Small intestine (tissue), 7 donors: ENCODE data around the gene AK8. TPM values are rescaled to one million over a fixed set of nuclear protein-coding genes. Genes with fewer than 3 reads are reported as not detected.

Experiments used
- DNase-seq, 2 donors: peaks; one replicate each; pipeline versions ENCODE4 v3.0.0 to v3.0.0-alpha.2; 2013
- FAIRE-seq: peaks from 2 replicates; lab custom pipeline; 2012; peaks lifted over from hg19 to GRCh38; lab: Jason Lieb, UNC
- H3K27ac ChIP-seq, 3 donors: one replicate each; pipeline ENCODE4 v1.5.1; 2013; ENCODE audit warnings: low read length in 2 of 3, mild to moderate bottlenecking in 2 of 3, control low read depth in 1 of 3, inconsistent platforms in 1 of 3, low read depth in 1 of 3, moderate library complexity in 1 of 3
- H3K27me3 ChIP-seq, 3 donors: one replicate each; pipeline ENCODE4 v1.6.1; 2013; ENCODE audit warnings: low read length in 3 of 3, inconsistent platforms in 1 of 3; ENCODE audit not compliant: control insufficient read depth in 3 of 3, insufficient read depth in 3 of 3
- H3K36me3 ChIP-seq, 3 donors: one replicate each; pipeline ENCODE4 v1.6.1; 2013; ENCODE audit warnings: low read length in 3 of 3, inconsistent platforms in 1 of 3, low read depth in 1 of 3, mild to moderate bottlenecking in 1 of 3, moderate library complexity in 1 of 3; ENCODE audit not compliant: control insufficient read depth in 3 of 3, insufficient read depth in 2 of 3
- H3K4me1 ChIP-seq, 3 donors: one replicate each; pipeline ENCODE4 v1.6.1; 2013; ENCODE audit warnings: low read length in 2 of 3, inconsistent platforms in 1 of 3, low read depth in 1 of 3, mild to moderate bottlenecking in 1 of 3, moderate library complexity in 1 of 3; ENCODE audit not compliant: control insufficient read depth in 3 of 3, insufficient read depth in 2 of 3
- H3K4me3 ChIP-seq, 3 donors: one replicate each; pipeline ENCODE4 v1.5.1; 2013; ENCODE audit warnings: low read length in 3 of 3, control low read depth in 1 of 3, inconsistent platforms in 1 of 3, low read depth in 1 of 3, mild to moderate bottlenecking in 1 of 3, moderate library complexity in 1 of 3
- H3K9me3 ChIP-seq, 2 donors: one replicate each; pipeline ENCODE4 v1.6.1; 2013; ENCODE audit warnings: low read depth in 1 of 2, low read length in 1 of 2; ENCODE audit not compliant: control insufficient read depth in 2 of 2, insufficient read depth in 1 of 2
- WGBS, 3 donors: extraction: QIAGEN DNeasy Blood & Tissue Kit; methylation state at CpG; one replicate each; pipeline ENCODE4 v1.1.7; 2013; 5-methylcytosine and 5-hydroxymethylcytosine counted together
- polyA plus RNA-seq, 4 donors: library from polyadenylated mRNA; stranded (reverse) in 3 of 4; unstranded in 1 of 4; fragments of 200-250 nt in 3 of 4; fragments of 120-200 nt in 1 of 4; gene quantifications; one replicate each; pipeline versions ENCODE4 v1.2.1 to v1.2.3, GENCODE V29; 2013
- donor health status: healthy with polysubstance abuse.
- donor health status: control.
- donor health status: control.
- donor health status: Bipolar disorder and iron deficiency.
- donor health status: healthy.

AK8 gene
- polyA plus RNA-seq, 4 donors: 0.09 to 3.0 TPM; not detected in 2

DNA sequence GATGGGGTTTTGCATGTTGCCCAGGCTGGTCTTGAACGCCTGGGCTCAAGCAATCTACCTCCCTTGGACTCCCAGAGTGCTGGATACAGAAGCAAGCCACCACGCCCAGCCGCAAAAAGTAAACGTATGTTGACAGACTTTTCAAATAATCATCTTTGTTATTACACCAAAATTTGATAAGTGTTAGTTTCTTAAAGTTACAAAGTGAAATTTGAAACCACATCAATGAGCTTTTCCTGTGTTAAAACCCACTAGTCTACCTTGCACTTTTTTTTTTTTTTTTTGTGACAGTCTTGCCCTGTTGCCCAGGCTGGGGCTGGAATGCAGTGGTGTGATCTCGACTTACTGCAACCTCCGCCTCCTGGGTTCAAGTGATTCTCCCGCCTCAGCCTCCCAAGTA is 30.6 kb upstream of the AK8 start:
- Histone ChIP-seq H3K36me3 (peaks cover 2 to 45% (median 13%) of the 10 kb centered on the region in 3 donors), H3K27ac (no peak overlapping the region), H3K4me1 (no peaks in the 10 kb centered on the region), H3K4me3 (no peak overlapping the region), H3K9me3 (no peaks in the 10 kb centered on the region), H3K27me3 (no peaks in the 10 kb centered on the region)
- FAIRE-seq (no peak), DNase-seq (no peak)
- WGBS, 3 donors: 72 to 80% (median 79%) methylated on average over 7 of the region's 7 CpGs

DNA sequence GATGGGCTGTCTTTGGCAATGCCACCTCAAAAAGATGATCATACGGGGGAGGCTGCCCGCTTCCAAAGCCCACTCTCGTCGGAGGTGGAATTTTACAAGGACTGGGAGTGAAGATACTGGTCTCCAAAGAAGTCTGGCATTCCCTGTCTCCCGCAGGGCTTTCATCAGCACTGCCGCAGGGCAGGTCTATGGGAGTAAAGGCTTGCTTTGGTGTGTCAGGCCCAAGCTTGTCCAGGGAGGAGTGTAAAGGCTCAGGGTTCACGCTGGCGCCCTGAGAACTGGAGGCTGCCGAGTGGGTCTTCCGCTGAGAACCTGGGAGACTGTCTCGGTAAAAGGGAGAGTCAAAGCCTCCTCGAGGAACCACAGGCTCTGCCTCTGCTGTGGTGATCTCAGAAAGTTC is 27.6 kb upstream of the AK8 start:
- H3K36me3 ChIP-seq: peaks cover under 1 to 52% (median 13%) of the 10 kb centered on the region in 3 donors

DNA sequence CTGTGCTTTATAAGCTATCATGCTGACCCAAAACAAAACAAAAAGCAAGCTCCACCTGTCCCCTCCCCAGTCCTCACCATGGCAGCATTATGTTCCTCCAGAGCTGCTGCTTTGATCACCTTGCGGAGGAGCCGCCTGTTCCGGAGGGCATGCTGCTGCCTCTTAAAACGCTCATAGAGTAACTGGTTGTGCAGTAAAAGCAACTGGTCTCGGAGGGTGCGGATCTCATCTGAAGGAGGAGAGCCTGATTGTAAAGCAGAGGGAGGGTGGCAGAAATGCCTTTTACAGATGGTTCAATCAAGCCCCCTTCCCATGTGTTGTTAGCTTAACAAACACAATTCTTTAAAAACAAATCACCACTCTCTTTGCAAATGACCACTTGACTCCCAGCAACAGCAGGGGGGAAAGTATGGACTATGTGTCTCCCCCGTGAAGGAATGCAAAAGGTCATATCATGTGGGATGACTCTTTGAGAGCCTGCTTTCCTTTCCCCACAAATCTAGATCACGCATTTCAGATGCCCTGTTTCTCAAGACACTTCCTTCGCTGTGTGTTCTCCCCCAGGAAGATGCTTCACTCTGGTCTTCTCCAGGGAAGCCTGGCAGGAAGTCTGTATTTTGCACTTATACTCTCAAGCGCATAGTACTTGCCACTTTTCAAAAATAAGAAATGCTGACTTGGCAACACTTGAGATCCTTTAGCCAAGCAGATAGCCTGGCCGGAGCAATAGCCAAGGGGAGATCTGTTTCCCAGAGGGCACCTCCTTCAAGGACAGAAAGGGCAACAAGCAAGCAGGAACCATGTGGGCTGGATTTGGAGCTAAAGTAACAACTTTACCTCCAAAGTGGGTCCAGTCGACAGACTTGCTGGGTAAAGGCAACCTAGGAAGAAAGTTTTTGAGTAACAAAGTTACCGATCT is 25.7 kb upstream of the AK8 start:
- DNase-seq: no peak
- peaks cover 0 to 54% (median 3%) of the 10 kb centered on the region in 3 donors for H3K36me3 ChIP-seq
- H3K4me3 ChIP-seq: no peak overlapping the region
- no peaks in the 10 kb centered on the region for H3K9me3 ChIP-seq
- no peaks in the 10 kb centered on the region for H3K4me1 ChIP-seq
- FAIRE-seq: no peak
- no peaks in the 10 kb centered on the region for H3K27me3 ChIP-seq
- 90 to 95% (median 91%) methylated on average over 13 of the region's 13 CpGs for WGBS, 3 donors
- no peak overlapping the region for H3K27ac ChIP-seq

More for the DNA sequence above, 27.6 kb upstream of the AK8 start:
- no peak for FAIRE-seq
- 93 to 97% (median 95%) methylated on average over 12 of the region's 12 CpGs for WGBS, 3 donors
- Histone ChIP-seq H3K27me3 (no peaks in the 10 kb centered on the region), H3K4me3 (no peak overlapping the region), H3K27ac (no peak overlapping the region), H3K9me3 (no peaks in the 10 kb centered on the region), H3K4me1 (no peaks in the 10 kb centered on the region)
- no peak for DNase-seq

DNA sequence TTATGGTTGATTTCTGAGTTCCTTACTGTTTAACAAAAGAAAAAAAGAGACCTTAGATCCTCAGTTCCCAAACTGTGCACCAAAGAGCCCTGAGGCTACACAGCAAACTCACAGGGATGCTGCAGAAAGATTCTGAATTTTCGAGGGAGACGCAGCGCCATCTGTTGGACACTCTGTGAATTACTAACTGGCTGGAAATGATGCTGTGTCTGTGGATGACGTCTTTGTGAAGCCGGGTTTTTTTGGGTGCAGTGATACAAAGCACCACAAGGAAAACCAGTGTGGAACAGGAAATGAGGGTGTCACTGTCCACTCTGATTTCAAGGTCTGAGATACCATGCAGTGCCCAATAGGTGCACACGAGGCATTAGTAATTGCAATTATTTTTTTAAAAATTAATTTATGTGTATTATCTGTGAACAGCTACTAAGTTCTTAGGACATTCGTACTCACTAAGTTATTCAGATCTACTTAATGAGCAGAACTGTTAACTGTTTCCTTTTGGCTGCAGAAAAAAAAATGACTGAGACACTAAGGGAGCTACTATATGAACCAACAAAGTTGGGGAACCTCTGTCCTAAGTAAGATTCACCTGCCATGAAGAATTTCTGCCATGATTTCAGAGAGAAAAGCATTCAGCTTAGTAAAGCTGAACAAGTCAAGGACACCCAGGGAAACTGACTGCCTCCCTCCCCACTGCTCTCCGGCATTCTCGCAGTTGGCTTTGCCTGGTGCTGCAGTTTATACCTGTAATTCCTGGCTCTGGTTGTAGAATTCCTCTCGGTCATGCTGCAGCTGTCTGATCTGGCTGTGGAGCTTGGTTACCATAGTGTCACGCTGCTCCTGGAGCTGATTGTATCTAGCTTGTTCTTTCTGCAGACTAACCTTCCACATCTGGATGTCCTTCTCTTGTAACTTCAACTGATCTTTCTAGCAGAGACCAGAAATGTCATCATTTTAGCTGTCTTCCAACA is 24.1 kb upstream of the AK8 start:
- DNase-seq (peak; percentile 61 to 80), FAIRE-seq (no peak)
- Histone ChIP-seq H3K9me3 (no peaks in the 10 kb centered on the region), H3K36me3 (peaks cover 0 to 59% (median 14%) of the 10 kb centered on the region in 3 donors), H3K27ac (no peak overlapping the region), H3K4me3 (no peak overlapping the region), H3K27me3 (no peaks in the 10 kb centered on the region), H3K4me1 (no peaks in the 10 kb centered on the region)
- WGBS, 3 donors: 47 to 51% (median 48%) methylated on average over 11 of the region's 11 CpGs

DNA sequence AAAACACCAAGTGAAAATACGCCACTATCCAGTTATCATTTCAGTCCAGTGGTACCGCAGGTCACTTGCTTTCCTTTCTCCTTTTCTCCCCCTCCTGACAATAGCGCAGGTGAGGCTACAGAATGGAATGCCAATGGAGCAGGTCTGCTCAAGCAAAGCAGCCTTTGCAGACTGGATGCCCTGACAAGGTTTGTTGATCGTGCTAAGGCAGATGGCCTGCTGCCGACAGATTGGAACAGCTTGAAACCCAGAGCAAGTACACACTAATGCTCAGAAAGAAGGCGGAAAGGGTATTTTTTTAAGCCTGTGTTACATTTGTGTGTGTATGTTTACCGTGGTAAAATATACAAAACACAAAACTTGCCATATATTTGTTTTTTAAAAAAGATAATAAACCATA is 20.0 kb upstream of the AK8 start:
- Histone ChIP-seq H3K27me3 (no peaks in the 10 kb centered on the region), H3K4me1 (no peaks in the 10 kb centered on the region), H3K36me3 (peaks cover 3 to 60% (median 16%) of the 10 kb centered on the region in 3 donors), H3K9me3 (no peaks in the 10 kb centered on the region), H3K27ac (no peak overlapping the region), H3K4me3 (no peak overlapping the region)
- 94 to 98% (median 96%) methylated on average over 7 of the region's 7 CpGs for WGBS, 3 donors
- no peak for FAIRE-seq
- no peak for DNase-seq

DNA sequence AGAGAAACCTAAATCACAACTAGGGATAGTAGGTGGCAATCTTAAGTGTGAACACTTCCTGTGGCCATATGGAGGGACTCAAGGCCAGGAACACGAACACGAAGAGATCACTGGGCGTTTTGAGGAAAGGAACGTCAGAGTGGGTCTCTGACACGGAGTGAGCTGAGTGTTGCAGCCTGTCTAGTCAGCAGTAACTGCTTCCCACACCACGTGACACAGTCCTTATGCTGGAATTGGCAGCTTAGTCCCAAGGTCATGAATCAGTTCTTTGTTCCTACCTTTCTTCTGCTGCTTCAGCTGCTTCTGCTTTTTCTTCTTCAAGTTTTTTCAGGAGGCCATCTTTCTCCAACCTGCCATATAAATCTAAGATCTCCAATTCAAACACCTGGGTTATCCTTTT is 18.8 kb upstream of the AK8 start:
- H3K27me3 ChIP-seq: no peaks in the 10 kb centered on the region
- no peaks in the 10 kb centered on the region for H3K9me3 ChIP-seq
- peaks cover 3 to 62% (median 17%) of the 10 kb centered on the region in 3 donors for H3K36me3 ChIP-seq
- no peak overlapping the region for H3K4me3 ChIP-seq
- WGBS, 3 donors: 79 to 89% (median 84%) methylated on average over 6 of the region's 6 CpGs
- no peaks in the 10 kb centered on the region for H3K4me1 ChIP-seq
- DNase-seq (no peak), FAIRE-seq (no peak)
- no peak overlapping the region for H3K27ac ChIP-seq

DNA sequence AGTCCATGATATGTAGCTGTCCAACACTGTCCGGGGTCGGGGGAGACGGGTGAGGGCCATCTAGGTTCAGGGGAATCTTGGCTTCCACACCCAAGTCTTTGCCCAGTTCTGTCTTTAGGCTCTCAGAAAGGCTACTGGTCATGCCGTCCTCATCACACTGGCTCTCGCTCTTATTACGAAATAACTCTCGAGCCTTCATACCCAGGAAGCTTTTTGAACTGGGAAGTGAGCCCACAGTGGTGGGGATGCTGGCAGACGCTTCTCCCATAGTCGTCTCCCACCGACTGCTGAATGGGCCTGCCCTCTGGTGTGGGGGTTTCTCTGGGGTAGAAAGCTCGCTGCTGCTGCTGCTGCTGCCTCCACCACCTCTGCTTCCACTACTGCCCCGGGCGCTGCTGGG is 18.2 kb upstream of the AK8 start:
- DNase-seq: no peak
- Histone ChIP-seq H3K9me3 (no peaks in the 10 kb centered on the region), H3K4me3 (no peak overlapping the region), H3K27me3 (no peaks in the 10 kb centered on the region), H3K27ac (no peak overlapping the region), H3K36me3 (peaks cover 3 to 60% (median 17%) of the 10 kb centered on the region in 3 donors), H3K4me1 (no peaks in the 10 kb centered on the region)
- no peak for FAIRE-seq
- WGBS, 3 donors: 92 to 97% (median 93%) methylated on average over 13 of the region's 13 CpGs
